OCI-LY7 (cell line): Measurements from ENCODE around the gene TSR3.

ENCODE experiments used
- EZH2phosphoT487 ChIP-seq: fragments of 200-600 bp; sonication (generic); IDR thresholded peaks from 2 replicates; pipeline ENCODE4 v1.6.1; 2018; ENCODE audit warnings: low read depth, borderline replicate concordance, mild to moderate bottlenecking, mixed run types, antibody characterized with exemption, low read length, moderate library complexity, mixed read lengths
- TF ChIP-seq, protein P1 (sequence below): fragments of 200-600 bp; sonication (generic); conservative IDR thresholded peaks from 2 replicates; pipeline ENCODE4 v1.5.1; 2014; ENCODE audit warnings: mild to moderate bottlenecking, antibody characterized with exemption, low read length, moderate library complexity, mixed read lengths

DNA sequence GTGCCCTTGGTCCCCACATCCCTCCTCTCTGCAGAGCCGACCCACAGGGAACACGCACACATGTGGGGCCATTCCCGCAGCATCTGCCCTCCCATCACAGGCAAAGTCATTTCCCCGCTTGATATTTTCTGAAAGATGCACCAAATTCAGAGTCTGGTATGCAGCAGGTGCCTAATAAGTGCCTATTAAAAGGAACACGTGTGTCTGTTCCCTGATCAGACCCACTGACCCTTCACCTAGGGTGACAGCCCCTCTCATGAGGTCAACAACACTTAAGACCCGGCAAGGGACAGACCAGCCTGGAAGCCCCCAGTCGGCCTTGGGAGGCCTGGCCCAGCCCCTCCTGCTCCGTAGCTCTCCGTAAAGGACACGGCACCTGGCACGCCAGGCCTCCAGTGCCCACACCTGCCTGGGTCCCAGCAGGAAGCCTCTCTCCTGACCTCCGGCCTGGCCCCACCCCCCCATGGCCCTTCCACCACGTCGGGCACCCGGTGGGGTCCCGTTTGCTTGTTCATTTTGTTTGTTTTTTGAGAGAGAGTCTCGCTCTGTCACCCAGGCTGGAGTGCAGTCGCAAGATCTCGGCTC lies 42.8 kb upstream of the TSR3 start:
- TF ChIP-seq, protein P1, sequence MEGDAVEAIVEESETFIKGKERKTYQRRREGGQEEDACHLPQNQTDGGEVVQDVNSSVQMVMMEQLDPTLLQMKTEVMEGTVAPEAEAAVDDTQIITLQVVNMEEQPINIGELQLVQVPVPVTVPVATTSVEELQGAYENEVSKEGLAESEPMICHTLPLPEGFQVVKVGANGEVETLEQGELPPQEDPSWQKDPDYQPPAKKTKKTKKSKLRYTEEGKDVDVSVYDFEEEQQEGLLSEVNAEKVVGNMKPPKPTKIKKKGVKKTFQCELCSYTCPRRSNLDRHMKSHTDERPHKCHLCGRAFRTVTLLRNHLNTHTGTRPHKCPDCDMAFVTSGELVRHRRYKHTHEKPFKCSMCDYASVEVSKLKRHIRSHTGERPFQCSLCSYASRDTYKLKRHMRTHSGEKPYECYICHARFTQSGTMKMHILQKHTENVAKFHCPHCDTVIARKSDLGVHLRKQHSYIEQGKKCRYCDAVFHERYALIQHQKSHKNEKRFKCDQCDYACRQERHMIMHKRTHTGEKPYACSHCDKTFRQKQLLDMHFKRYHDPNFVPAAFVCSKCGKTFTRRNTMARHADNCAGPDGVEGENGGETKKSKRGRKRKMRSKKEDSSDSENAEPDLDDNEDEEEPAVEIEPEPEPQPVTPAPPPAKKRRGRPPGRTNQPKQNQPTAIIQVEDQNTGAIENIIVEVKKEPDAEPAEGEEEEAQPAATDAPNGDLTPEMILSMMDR = no peak
- no peak for TF ChIP-seq EZH2phosphoT487
